Choroid plexus epithelial cell (primary cell): ENCODE results near the gene TEAD1.
A peak's percentile ranks its signal among the peaks of the same experiment; 100 is the strongest.

Experiments used
- DNase-seq: peaks from one replicate; pipeline ENCODE4 v3.0.0-alpha.2; 2010; ENCODE audit warnings: low read depth
- H3K4me3 ChIP-seq: 2 replicates; pipeline ENCODE4 v1.5.1; 2011; ENCODE audit warnings: low read depth, mild to moderate bottlenecking, control low read depth, low read length, moderate library complexity
- TF ChIP-seq, protein P1 (sequence below): conservative IDR thresholded peaks from 2 replicates; pipeline ENCODE4 v1.5.1; 2011; ENCODE audit warnings: low read depth, mild to moderate bottlenecking, control low read depth, inconsistent platforms, low read length, moderate library complexity

Gene TEAD1

DNA sequence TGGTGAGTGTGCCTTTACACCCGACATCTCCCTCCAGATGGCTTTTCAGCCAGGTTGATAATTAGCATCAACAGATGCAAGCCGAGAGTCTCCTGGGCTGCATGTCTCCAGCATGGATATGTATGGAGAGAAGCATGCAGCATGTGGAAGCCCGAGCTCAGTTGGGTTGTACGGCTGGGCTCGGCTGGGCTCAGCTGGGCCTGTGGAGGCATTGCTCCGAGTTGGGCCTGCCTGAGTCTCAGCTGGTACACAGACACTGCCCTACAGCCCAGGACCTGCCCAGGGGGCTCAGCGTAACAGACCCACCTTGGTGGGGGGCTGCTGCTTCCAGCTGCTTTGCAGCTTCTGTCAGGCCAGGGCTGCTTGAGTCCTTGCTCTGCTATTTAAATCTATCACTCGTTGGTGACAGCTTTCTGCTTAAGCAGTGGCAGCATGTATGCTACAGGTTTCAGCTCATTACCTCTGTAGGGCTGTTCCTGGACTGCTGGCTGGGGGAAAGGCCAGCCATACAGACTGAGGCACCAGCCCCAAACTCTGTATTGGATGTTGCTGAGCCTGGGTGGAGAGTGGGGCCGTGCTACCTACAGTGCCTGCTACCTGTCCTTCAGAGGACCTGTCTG lies 115.5 kb downstream of the TEAD1 start:
- no peak overlapping the region for H3K4me3 ChIP-seq
- TF ChIP-seq, protein P1, sequence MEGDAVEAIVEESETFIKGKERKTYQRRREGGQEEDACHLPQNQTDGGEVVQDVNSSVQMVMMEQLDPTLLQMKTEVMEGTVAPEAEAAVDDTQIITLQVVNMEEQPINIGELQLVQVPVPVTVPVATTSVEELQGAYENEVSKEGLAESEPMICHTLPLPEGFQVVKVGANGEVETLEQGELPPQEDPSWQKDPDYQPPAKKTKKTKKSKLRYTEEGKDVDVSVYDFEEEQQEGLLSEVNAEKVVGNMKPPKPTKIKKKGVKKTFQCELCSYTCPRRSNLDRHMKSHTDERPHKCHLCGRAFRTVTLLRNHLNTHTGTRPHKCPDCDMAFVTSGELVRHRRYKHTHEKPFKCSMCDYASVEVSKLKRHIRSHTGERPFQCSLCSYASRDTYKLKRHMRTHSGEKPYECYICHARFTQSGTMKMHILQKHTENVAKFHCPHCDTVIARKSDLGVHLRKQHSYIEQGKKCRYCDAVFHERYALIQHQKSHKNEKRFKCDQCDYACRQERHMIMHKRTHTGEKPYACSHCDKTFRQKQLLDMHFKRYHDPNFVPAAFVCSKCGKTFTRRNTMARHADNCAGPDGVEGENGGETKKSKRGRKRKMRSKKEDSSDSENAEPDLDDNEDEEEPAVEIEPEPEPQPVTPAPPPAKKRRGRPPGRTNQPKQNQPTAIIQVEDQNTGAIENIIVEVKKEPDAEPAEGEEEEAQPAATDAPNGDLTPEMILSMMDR: no peak
- DNase-seq: no peak

DNA sequence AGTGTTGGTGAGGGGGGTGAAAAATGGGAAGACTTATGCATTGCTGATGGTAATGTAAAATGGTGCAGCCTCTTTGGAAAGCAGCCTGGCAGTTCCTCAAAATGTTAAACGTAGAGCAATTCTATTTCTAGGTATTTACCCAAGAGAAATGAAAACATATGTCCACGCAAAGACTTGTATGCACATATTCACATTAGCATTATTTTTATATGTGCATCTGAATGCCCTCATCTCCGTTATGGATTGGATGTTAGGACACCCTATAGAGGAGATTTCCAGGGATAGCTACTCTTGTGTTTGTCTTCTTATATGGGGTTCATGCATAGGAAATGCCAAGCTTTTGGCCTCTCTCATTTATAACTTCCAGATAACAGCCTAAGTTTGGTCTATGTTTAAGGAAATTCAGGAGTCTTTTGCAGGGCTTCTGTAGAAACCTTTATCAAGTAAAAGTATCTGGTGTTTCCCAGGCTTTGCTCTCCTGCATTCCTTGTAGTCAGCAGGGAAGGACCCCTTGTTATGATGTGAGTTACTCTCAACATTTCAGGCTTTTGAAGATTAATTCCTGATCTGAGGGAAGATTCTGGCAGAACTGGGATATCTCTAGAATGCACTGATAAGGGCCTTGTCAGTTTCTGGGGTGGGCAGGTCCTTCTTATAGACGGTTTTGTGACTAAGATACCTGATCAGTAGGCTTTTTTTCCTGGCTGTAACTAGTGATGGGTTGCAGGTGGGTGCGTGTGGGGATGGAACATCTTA lies 116.8 kb downstream of the TEAD1 start:
- TF ChIP-seq, protein P1: no peak
- DNase-seq: no peak
- H3K4me3 ChIP-seq: no peak overlapping the region

DNA sequence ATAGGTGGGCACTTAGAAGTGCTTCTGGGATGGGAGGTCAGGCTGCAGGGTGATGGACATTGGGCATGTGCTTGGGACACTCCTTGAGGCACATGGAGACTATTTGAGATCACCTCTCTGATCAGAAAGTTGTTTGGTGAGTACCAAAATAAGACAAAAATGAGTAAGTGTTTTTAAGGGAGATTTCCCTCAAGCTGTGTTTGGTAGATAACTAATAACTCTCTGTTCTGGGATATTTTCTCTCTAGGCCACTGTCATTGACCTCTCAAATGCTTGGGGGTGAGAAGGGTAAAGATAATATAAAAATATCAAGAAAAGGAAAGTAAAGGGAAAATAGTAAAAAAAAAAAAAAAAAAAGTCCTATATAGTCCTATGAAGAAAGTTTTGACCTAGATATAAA lies 117.8 kb downstream of the TEAD1 start:
- TF ChIP-seq, protein P1: no peak
- DNase-seq: no peak
- H3K4me3 ChIP-seq: no peak overlapping the region

DNA sequence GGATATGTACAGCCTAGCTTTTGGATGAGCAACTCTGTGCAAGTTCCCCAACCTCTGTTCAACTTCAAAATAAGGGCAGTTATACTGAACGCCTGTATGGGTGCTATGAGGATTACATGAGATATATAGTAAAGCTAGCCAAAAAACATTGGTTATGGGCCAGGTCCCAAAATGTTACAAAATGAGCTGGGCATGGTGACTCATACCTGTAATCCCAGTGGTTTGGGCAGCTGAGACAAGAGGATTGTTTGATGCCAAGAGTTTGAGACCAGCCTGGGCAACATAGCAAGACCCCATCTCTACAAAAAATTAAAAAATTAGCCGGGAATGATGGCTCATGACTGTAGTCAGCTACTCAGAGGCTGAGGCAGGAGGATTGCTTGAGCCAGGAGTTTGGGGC lies 118.4 kb downstream of the TEAD1 start:
- no peak overlapping the region for H3K4me3 ChIP-seq
- TF ChIP-seq, protein P1: no peak
- DNase-seq: peak; percentile 42

DNA sequence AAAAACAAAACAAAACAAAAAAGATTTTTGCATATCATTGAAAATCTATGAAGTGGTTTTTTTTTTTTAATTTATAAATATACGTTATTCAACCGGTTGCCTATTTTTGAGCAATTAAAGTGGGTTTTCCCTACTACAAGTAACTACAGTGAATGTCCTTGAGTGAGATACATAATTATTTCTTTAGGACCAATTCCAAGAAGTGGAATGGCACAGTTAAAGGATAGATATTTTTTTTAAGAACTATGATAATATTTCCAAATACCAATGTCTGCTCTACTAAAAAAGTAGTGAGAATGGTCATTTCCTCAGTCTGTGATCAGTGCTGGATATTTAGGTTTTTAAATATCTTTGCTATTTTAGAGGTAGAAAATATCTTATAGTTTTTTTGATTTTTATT lies 118.8 kb downstream of the TEAD1 start:
- DNase-seq: no peak
- no peak overlapping the region for H3K4me3 ChIP-seq
- TF ChIP-seq, protein P1: no peak

DNA sequence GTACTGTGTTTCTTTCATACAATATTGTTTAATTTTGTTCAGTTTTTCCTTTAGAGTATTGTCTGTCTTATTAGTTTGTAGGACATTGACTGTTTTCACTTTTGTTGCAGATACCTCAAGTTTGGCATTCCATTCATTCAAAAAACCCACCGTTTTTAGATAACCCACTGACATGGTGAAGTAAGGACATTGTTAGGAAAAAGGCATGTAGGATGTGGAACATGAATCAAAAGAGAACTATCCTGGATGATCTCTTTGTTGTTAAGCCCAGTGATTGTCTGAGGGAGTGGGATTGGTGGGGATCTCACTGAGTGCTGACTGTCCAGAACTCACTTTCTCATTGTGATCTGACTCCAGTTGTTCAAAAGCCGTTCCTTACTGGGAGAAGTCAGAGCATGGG lies 119.3 kb downstream of the TEAD1 start:
- no peak overlapping the region for H3K4me3 ChIP-seq
- TF ChIP-seq, protein P1: no peak
- no peak for DNase-seq

DNA sequence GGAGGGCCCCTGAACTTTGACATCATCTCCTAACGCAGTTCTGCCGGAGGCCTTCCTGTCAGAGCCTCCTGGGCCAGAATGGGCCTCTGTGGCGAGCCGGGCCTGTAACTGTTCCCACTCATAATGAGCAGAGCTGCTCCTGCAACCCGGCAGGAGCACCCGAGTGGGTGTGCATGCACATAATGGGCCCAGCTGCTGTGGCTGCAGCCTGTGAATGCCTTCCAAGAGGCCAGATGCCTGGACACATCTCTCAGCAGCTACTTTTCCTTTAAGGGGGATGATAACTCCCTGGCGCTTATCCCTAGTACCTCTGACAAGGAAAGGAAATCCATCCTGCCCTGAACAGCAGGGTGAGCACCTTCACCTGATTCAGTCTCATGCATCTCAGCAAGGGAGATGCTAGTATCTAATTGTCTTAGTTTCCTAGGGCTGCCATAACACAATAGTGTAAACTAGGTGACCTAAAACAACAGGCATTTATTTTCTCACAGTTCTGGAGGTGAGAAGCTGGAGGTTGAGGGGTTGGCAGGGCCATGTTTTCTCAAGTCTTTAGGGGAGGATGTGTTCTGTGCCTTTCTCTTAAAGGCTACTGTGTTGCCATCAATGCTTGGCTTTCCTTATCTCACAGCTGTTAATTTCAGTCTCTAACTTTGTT lies 120.5 kb downstream of the TEAD1 start:
- no peak for DNase-seq

More for the DNA sequence above, 120.5 kb downstream of the TEAD1 start:
- TF ChIP-seq, protein P1: no peak
- no peak overlapping the region for H3K4me3 ChIP-seq
